ENCODE measurements around the gene RAPH1. TPM values are rescaled to one million over a fixed set of nuclear protein-coding genes. Genes with fewer than 3 reads are reported as not detected.

RAPH1 gene
- total RNA-seq, 1 donor from 2014 or later: 35.3 TPM

- no peak for DNase-seq (ENCODE audit: low read depth in 2 of 2)
Observed at GRCh38 chr2:203492965-203493364, 42.1 kb downstream of the RAPH1 start.

GRCh38 chr2:203490391-203490790, 44.7 kb downstream of the RAPH1 start:
- DNase-seq (ENCODE audit: low read depth in 2 of 2): no peak

GRCh38 chr2:203489531-203489930, 45.6 kb downstream of the RAPH1 start:
- no peak for DNase-seq (ENCODE audit: low read depth in 2 of 2)

GRCh38 chr2:203484266-203485112, 50.6 kb downstream of the RAPH1 start:
- peak; percentile 47 to 48 for DNase-seq (ENCODE audit: low read depth in 2 of 2)

- no peak for DNase-seq (ENCODE audit: low read depth in 2 of 2)
Observed at GRCh38 chr2:203480623-203481022, 54.5 kb downstream of the RAPH1 start.

- no peak for DNase-seq (ENCODE audit: low read depth in 2 of 2)
Observed at GRCh38 chr2:203476881-203477280, 58.2 kb downstream of the RAPH1 start.

GRCh38 chr2:203471323-203471722, 63.8 kb downstream of the RAPH1 start:
- DNase-seq (ENCODE audit: low read depth in 2 of 2): no peak

GRCh38 chr2:203470371-203470770, 64.7 kb downstream of the RAPH1 start:
- no peak for DNase-seq (ENCODE audit: low read depth in 2 of 2)

- DNase-seq (ENCODE audit: low read depth in 2 of 2): no peak
Observed at GRCh38 chr2:203469546-203469945, 65.6 kb downstream of the RAPH1 start.

- no peak for DNase-seq (ENCODE audit: low read depth in 2 of 2)
Observed at GRCh38 chr2:203463266-203463678, 71.8 kb downstream of the RAPH1 start.

GRCh38 chr2:203462308-203462707, 72.8 kb downstream of the RAPH1 start:
- no peak for DNase-seq (ENCODE audit: low read depth in 2 of 2)

GRCh38 chr2:203461746-203462145, 73.4 kb downstream of the RAPH1 start:
- no peak for DNase-seq (ENCODE audit: low read depth in 2 of 2)

GRCh38 chr2:203455209-203455608, 79.9 kb downstream of the RAPH1 start:
- DNase-seq (ENCODE audit: low read depth in 2 of 2): no peak

- peak; percentile 58 to 74 for DNase-seq (ENCODE audit: low read depth in 2 of 2)
Observed at GRCh38 chr2:203453858-203454451, 81.1 kb downstream of the RAPH1 start.

- DNase-seq (ENCODE audit: low read depth in 2 of 2): no peak
Observed at GRCh38 chr2:203451689-203452088, 83.4 kb downstream of the RAPH1 start.

GRCh38 chr2:203451011-203451410, 84.1 kb downstream of the RAPH1 start:
- DNase-seq (ENCODE audit: low read depth in 2 of 2): no peak

GRCh38 chr2:203450561-203450960, 84.5 kb downstream of the RAPH1 start:
- no peak for DNase-seq (ENCODE audit: low read depth in 2 of 2)

GRCh38 chr2:203446780-203447179, 88.3 kb downstream of the RAPH1 start:
- DNase-seq (ENCODE audit: low read depth in 2 of 2): no peak

GRCh38 chr2:203446071-203446481, 89.0 kb downstream of the RAPH1 start:
- peak; percentile 58 to 87 for DNase-seq (ENCODE audit: low read depth in 2 of 2)

- DNase-seq (ENCODE audit: low read depth in 2 of 2): no peak
Observed at GRCh38 chr2:203444738-203445137, 90.4 kb downstream of the RAPH1 start.

GRCh38 chr2:203442463-203442862, 92.6 kb downstream of the RAPH1 start:
- DNase-seq (ENCODE audit: low read depth in 2 of 2): no peak

- peak in 1 of 2 donors; percentile 29 for DNase-seq (ENCODE audit: low read depth in 2 of 2)
Observed at GRCh38 chr2:203441463-203441862, 93.6 kb downstream of the RAPH1 start.

- no peak for DNase-seq (ENCODE audit: low read depth in 2 of 2)
Observed at GRCh38 chr2:203440671-203441070, 94.4 kb downstream of the RAPH1 start.
